WTC11 (cell line): ENCODE data around the gene PNCK. TPM values are rescaled to one million over a fixed set of nuclear protein-coding genes. Genes with fewer than 3 reads are reported as not detected.
A peak's percentile ranks its signal among the peaks of the same experiment; 100 is the strongest.
"Not testable (repeated sequence)": the region's sequence is repeated elsewhere in the genome, so short reads cannot be mapped to it uniquely, and the experiment has no call there.

Experiments
- ATAC-seq: fragments of 200-7000 bp; cut with Tn5 transposase; 2 replicates; pipeline ENCODE4 v1.10.0; 2021; ENCODE audit warnings: mild to moderate bottlenecking, moderate library complexity
- CTCF ChIA-PET: fragments of 300-600 bp; sonication (Branson Sonifier 250); formaldehyde crosslinking; loops from one replicate; lab custom pipeline; 2021; ENCODE audit warnings: antibody characterized with exemption; lab: Charles Lee
- POLR2A ChIA-PET: fragments of 350-600 bp; sonication (Branson Sonifier 250); formaldehyde crosslinking; loops from one replicate; lab custom pipeline; 2021; ENCODE audit warnings: antibody characterized with exemption; lab: Charles Lee
- DNase-seq: peaks from one replicate; pipeline ENCODE4 v3.0.0; 2021; ENCODE audit warnings: low spot score
- H3K27ac Mint-ChIP-seq: 2 replicates; pipeline ENCODE4 v1.8.0; 2021; ENCODE audit warnings: mixed read lengths
- H3K27me3 Mint-ChIP-seq: 2 replicates; pipeline ENCODE4 v1.8.0; 2021; ENCODE audit warnings: low read depth, mild to moderate bottlenecking, moderate library complexity, mixed read lengths
- H3K36me3 Mint-ChIP-seq: 2 replicates; pipeline ENCODE4 v1.8.0; 2021; ENCODE audit warnings: mixed read lengths
- H3K4me1 Mint-ChIP-seq: 2 replicates; pipeline ENCODE4 v1.8.0; 2022; ENCODE audit warnings: mixed read lengths
- H3K4me3 Mint-ChIP-seq: 2 replicates; pipeline ENCODE4 v1.8.0; 2021; ENCODE audit warnings: mild to moderate bottlenecking, moderate library complexity, mixed read lengths
- H3K9me3 Mint-ChIP-seq: 2 replicates; pipeline ENCODE4 v1.8.0; 2021; ENCODE audit warnings: mixed read lengths
- CBFB ChIP-seq: sonication (generic); formaldehyde crosslinking; IDR thresholded peaks from 2 replicates; pipeline ENCODE4 v1.8.1; 2022; ENCODE audit warnings: mild to moderate bottlenecking, low read depth, missing genetic modification reagents
- CREM ChIP-seq: sonication (generic); formaldehyde crosslinking; IDR thresholded peaks from 2 replicates; pipeline ENCODE4 v1.8.1; 2022; ENCODE audit warnings: mild to moderate bottlenecking, missing genetic modification reagents, moderate library complexity
- EMX1 ChIP-seq: fragments of 250-450 bp; sonication (Bioruptor Pico); IDR thresholded peaks from 2 replicates; pipeline ENCODE4 v1.8.0; 2021; ENCODE audit warnings: mild to moderate bottlenecking
- FOXP1 ChIP-seq: sonication (generic); formaldehyde crosslinking; IDR thresholded peaks from 2 replicates; pipeline ENCODE4 v1.8.0; 2022; ENCODE audit warnings: missing genetic modification reagents, mild to moderate bottlenecking, moderate library complexity, borderline replicate concordance
- NFE2L1 ChIP-seq: sonication (generic); formaldehyde crosslinking; IDR thresholded peaks from 2 replicates; pipeline ENCODE4 v1.8.1; 2023; ENCODE audit warnings: missing genetic modification reagents
- NR3C1 ChIP-seq: sonication (generic); formaldehyde crosslinking; conservative IDR thresholded peaks from 2 replicates; pipeline ENCODE4 v1.8.1; 2023; ENCODE audit warnings: low read depth, mild to moderate bottlenecking, missing genetic modification reagents
- SOX15 ChIP-seq: fragments of 250-450 bp; sonication (Bioruptor Pico); IDR thresholded peaks from 2 replicates; pipeline ENCODE4 v1.9.0; 2021; ENCODE audit warnings: mild to moderate bottlenecking
- SP1 ChIP-seq: sonication (generic); formaldehyde crosslinking; conservative IDR thresholded peaks from 2 replicates; pipeline ENCODE4 v1.8.1; 2022; ENCODE audit warnings: missing genetic modification reagents
- ZBTB21 ChIP-seq: sonication (generic); formaldehyde crosslinking; IDR thresholded peaks from 2 replicates; pipeline ENCODE4 v1.8.1; 2023; ENCODE audit warnings: mild to moderate bottlenecking, missing genetic modification reagents, borderline replicate concordance
- ZNF219 ChIP-seq: sonication (generic); formaldehyde crosslinking; IDR thresholded peaks from 2 replicates; pipeline ENCODE4 v1.8.0; 2023; ENCODE audit warnings: missing genetic modification reagents, mild to moderate bottlenecking, borderline replicate concordance
- total RNA-seq: library from RNA; stranded (reverse); gene quantifications from 3 replicates; pipeline ENCODE4 v1.2.3, GENCODE V29; 2021
- TF ChIP-seq, protein P1 (sequence below): sonication (generic); formaldehyde crosslinking; IDR thresholded peaks from 2 replicates; pipeline ENCODE4 v1.8.0; 2022; ENCODE audit warnings: mild to moderate bottlenecking, missing genetic modification reagents
- TF ChIP-seq, protein P2 (sequence below): fragments of 250-450 bp; sonication (Bioruptor Pico); conservative IDR thresholded peaks from 2 replicates; pipeline ENCODE4 v1.9.0; 2021; ENCODE audit warnings: mild to moderate bottlenecking
- TF ChIP-seq, protein P3 (sequence below): sonication (generic); formaldehyde crosslinking; IDR thresholded peaks from 2 replicates; pipeline ENCODE4 v1.8.1; 2022; ENCODE audit warnings: mild to moderate bottlenecking, missing genetic modification reagents, moderate library complexity, borderline replicate concordance
- TF ChIP-seq, protein P4 (sequence below): sonication (generic); formaldehyde crosslinking; IDR thresholded peaks from 2 replicates; pipeline ENCODE4 v1.8.1; 2023; ENCODE audit warnings: mild to moderate bottlenecking, missing genetic modification reagents, borderline replicate concordance
- TF ChIP-seq, protein P5 (sequence below): sonication (generic); formaldehyde crosslinking; IDR thresholded peaks from 2 replicates; pipeline ENCODE4 v1.8.1; 2022; ENCODE audit warnings: mild to moderate bottlenecking, moderate library complexity, missing genetic modification reagents
- TF ChIP-seq, protein P6 (sequence below): sonication (generic); formaldehyde crosslinking; conservative IDR thresholded peaks from 2 replicates; pipeline ENCODE4 v1.8.1; 2022; ENCODE audit warnings: mild to moderate bottlenecking, missing genetic modification reagents

PNCK gene
- total RNA-seq, 1 experiment from 2014 or later = 8.6 TPM

DNA sequence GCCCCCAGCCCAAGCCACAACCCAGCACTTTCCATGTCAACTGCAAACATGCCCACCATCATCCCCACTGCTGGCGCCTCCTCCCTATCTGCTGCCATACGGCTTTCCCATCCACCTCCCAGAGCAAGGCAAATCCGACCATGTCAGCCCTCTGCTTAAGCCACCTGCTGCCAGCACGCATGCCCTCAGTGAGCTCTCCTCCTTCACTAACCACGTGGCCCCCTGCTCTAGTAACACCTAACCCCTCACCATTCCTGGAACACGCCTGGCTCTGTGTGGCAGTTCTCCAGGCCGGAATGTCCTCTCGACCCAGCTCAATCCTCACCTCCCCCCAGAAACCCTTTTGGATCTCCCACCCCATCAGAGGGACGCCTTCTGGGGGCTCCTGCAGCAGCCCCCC, 33.2 kb upstream of the PNCK start:
- peaks cover 12% of the 10 kb centered on the region; the same call in 1 of the 2 replicates for H3K36me3 Mint-ChIP-seq
- no peaks in the 10 kb centered on the region for H3K9me3 Mint-ChIP-seq
- no peak for DNase-seq
- H3K4me3 Mint-ChIP-seq = no peak overlapping the region
- POLR2A ChIA-PET = no interaction called here
- no peak for ATAC-seq
- CTCF ChIA-PET = no interaction called here
- TF ChIP-seq SP1 (no peak), NFE2L1 (CRISPR knock-in tag) (no peak), ZBTB21 (CRISPR knock-in tag) (no peak), SOX15 (CRISPR knock-in tag) (no peak), EMX1 (no peak), NR3C1 (CRISPR knock-in tag) (no peak), CREM (CRISPR knock-in tag) (no peak), ZNF219 (CRISPR knock-in tag) (no peak), FOXP1 (CRISPR knock-in tag) (no peak), CBFB (CRISPR knock-in tag) (no peak)
- TF ChIP-seq, protein P1, sequence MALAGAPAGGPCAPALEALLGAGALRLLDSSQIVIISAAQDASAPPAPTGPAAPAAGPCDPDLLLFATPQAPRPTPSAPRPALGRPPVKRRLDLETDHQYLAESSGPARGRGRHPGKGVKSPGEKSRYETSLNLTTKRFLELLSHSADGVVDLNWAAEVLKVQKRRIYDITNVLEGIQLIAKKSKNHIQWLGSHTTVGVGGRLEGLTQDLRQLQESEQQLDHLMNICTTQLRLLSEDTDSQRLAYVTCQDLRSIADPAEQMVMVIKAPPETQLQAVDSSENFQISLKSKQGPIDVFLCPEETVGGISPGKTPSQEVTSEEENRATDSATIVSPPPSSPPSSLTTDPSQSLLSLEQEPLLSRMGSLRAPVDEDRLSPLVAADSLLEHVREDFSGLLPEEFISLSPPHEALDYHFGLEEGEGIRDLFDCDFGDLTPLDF (CRISPR knock-in tag) = no peak
- TF ChIP-seq, protein P2, sequence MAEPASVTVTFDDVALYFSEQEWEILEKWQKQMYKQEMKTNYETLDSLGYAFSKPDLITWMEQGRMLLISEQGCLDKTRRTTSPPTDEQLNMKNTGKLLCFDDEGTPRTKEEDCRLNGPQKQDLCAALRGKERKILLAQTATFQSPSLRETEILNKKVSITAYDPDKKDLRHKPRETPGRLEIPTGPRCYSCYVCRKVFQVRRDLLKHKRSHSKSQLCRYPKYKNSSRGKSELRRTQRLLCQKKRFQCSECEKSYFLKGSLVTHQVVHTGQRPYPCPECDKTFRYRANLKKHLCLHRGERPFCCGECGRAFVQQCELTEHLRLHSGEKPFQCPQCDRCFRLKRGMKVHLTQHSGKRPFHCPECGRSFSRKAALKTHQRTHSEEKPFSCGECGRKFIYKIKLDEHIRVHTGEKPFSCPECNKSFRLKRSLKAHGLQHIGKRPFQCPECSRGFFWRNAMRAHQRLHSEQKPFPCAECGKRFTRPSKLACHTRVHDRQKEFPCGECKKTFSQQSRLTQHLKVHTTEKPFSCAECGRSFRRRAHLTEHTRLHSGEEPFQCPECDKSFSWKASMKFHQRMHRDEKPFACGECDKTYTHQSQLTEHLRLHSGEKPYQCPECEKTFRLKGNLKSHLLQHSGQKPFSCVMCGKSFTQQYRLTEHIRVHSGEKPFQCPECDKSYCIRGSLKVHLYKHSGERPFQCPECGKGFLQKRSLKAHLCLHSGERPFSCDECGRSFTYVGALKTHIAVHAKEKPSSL (CRISPR knock-in tag) = no peak
- TF ChIP-seq, protein P3, sequence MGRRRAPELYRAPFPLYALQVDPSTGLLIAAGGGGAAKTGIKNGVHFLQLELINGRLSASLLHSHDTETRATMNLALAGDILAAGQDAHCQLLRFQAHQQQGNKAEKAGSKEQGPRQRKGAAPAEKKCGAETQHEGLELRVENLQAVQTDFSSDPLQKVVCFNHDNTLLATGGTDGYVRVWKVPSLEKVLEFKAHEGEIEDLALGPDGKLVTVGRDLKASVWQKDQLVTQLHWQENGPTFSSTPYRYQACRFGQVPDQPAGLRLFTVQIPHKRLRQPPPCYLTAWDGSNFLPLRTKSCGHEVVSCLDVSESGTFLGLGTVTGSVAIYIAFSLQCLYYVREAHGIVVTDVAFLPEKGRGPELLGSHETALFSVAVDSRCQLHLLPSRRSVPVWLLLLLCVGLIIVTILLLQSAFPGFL (CRISPR knock-in tag) = no peak
- TF ChIP-seq, protein P4, sequence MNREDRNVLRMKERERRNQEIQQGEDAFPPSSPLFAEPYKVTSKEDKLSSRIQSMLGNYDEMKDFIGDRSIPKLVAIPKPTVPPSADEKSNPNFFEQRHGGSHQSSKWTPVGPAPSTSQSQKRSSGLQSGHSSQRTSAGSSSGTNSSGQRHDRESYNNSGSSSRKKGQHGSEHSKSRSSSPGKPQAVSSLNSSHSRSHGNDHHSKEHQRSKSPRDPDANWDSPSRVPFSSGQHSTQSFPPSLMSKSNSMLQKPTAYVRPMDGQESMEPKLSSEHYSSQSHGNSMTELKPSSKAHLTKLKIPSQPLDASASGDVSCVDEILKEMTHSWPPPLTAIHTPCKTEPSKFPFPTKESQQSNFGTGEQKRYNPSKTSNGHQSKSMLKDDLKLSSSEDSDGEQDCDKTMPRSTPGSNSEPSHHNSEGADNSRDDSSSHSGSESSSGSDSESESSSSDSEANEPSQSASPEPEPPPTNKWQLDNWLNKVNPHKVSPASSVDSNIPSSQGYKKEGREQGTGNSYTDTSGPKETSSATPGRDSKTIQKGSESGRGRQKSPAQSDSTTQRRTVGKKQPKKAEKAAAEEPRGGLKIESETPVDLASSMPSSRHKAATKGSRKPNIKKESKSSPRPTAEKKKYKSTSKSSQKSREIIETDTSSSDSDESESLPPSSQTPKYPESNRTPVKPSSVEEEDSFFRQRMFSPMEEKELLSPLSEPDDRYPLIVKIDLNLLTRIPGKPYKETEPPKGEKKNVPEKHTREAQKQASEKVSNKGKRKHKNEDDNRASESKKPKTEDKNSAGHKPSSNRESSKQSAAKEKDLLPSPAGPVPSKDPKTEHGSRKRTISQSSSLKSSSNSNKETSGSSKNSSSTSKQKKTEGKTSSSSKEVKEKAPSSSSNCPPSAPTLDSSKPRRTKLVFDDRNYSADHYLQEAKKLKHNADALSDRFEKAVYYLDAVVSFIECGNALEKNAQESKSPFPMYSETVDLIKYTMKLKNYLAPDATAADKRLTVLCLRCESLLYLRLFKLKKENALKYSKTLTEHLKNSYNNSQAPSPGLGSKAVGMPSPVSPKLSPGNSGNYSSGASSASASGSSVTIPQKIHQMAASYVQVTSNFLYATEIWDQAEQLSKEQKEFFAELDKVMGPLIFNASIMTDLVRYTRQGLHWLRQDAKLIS (CRISPR knock-in tag) = no peak
- TF ChIP-seq, protein P5, sequence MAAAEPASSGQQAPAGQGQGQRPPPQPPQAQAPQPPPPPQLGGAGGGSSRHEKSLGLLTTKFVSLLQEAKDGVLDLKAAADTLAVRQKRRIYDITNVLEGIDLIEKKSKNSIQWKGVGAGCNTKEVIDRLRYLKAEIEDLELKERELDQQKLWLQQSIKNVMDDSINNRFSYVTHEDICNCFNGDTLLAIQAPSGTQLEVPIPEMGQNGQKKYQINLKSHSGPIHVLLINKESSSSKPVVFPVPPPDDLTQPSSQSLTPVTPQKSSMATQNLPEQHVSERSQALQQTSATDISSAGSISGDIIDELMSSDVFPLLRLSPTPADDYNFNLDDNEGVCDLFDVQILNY (CRISPR knock-in tag) = no peak
- TF ChIP-seq, protein P6, sequence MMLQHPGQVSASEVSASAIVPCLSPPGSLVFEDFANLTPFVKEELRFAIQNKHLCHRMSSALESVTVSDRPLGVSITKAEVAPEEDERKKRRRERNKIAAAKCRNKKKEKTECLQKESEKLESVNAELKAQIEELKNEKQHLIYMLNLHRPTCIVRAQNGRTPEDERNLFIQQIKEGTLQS (CRISPR knock-in tag) = no peak
- 0 out of 2 replicates have a peak, but pooled peaks cover 3% of the 10 kb centered on the region for H3K4me1 Mint-ChIP-seq
- H3K27ac Mint-ChIP-seq = no peak overlapping the region; the same call in 1 of the 2 replicates
- H3K27me3 Mint-ChIP-seq = no peaks in the 10 kb centered on the region

DNA sequence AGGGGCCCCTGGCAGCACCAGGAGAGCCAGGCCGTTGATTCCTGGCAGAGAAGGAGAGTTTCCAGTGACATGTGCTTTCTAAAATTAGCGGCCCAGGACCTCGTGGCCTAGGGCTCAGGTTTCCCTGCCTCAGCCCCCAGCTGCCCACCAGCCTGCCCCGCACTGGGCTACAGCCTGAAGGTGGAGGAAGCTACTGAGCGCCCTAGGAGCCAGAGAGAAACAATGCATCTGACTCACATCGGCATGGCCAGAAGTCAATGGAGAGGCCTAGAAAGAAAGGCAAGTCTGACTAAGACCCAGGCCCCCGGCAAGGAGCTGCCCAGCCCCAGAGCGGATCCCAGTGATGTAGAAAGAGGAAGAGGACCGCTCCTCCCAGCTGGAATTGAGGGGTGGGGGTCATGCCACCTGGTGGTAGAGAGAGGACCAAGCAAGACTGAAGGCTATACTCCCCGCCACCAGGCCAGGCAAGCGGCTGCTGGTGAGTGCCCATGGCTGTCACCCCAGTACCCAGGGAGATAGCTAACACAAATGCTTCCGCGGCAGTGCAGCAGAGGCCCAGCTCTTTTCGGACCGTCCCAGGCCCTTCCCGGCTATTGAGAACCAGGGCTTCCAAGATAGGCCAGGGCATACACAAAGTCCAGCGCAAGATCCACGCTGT, 31.9 kb upstream of the PNCK start:
- H3K4me1 Mint-ChIP-seq, H3K27ac Mint-ChIP-seq, H3K36me3 Mint-ChIP-seq, H3K27me3 Mint-ChIP-seq, H3K9me3 Mint-ChIP-seq, POLR2A ChIA-PET, H3K4me3 Mint-ChIP-seq: not testable (repeated sequence)
- CTCF ChIA-PET = interaction anchor here (0.8 to 1.3 kb wide), 2 partner anchors 20 to 36 kb away, joined by 4 to 8 read pairs; no protein-coding TSS in a partner anchor
- ATAC-seq = peak; percentile 61
- DNase-seq = peak; percentile 16

DNA sequence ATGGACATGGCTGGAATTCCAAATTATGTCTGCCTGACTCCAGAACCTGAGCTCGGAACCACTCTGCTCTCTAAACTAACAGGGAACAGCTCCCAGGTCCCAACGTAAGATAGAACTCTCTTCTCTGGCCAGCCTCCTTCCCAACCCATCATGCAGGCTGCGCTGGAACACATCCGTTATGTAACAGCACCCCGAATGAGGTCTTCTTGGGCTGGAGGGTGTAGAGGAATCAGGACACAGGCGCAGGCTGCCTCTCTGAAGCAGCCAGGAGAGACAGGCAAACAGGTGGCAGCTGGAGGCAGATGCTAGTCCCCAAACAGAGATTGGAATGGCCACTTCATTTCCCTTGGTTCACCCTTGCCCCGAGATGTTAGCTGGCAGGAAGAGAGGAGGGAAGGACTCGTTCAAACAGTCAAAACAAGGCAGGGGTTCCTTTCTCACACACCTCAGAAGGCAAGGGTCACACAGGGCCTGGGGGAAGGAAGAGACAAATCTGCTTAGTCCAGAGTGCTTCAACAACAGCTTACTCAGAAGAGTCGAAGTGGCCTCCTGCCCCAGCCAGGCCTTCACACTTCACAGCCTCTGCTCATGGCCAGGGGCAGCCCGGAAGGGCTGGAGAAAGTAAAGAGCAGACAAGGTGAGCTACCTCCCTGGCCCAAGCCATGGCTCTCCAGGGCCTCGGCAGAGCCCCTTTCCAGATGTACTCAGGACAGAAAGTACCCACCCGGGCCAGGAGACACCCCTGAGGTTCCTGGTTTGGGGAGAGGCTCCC, 31.2 kb upstream of the PNCK start:
- CTCF ChIA-PET = interaction anchor here (0.8 kb wide), 1 partner anchor 19 kb away, joined by 8 read pairs; no protein-coding TSS in a partner anchor
- ATAC-seq, H3K9me3 Mint-ChIP-seq, H3K27me3 Mint-ChIP-seq, H3K36me3 Mint-ChIP-seq, POLR2A ChIA-PET, H3K27ac Mint-ChIP-seq, DNase-seq, H3K4me3 Mint-ChIP-seq, H3K4me1 Mint-ChIP-seq: not testable (repeated sequence)
